Measurements from ENCODE around the gene GALNT14.

Gene GALNT14

DNA sequence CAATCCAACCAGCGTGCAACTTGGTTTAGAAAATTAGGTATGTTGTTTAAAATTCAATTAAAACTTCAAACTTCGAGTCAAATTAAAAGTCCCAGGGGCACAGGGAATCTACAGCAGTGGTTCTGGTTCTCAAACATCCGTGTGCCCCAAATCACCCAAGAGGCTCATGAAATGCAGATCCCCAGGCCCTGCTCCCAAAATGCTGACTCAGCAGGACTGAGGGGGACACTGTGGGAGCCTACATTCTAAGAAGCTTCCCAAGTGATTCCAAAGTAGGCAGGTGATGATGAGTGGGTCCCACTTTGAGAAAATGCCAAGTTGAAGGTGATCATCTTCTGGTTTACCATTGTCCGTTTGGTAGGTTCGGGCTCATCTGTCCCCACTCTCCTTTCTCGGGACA, 82.3 kb downstream of the GALNT14 start:
- DNase-seq (ENCODE audit: low read depth in 2 of 2) = no peak

- DNase-seq (ENCODE audit: low read depth in 2 of 2) = no peak
These were observed 83.3 kb downstream of the GALNT14 start for GRCh38 chr2:31054842-31055388.

DNA sequence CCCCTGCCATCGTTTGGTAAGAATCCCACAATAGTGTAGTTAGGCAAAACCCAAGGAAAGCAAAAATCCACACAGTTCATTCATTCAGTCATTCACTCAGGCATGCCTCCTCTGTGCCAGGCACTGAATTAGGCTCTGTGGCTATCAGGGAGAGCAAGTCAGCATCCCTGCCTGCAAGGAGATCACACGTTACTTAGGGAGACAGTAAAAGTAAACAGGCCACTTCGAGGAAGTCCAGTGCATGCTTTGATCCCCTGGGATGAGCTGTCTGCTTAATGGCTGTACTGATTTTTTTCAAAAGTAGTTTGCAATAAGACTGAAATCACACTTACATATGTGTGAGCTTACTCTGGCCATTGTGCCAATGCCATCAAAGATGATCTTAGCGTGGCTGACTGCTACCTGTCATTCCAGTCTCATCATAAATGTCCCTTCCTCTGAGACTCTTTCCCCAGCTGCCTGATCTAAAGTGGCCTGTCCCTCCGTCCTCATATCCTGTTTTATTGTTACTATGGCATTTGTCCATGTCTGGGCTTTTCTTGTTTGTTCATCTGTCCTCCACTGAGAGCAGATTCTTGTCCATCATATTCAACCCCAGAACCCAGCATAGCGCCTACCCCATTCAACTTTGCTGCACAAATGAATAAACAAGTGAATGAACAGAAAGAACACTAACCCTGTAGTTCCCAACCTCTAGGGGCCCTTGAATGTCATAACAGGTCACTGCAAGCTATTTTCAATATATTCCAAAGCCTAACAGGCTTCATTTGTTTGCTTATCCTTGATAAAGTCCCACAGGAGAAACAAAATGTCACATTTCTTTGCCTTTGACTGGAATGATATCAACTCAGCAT, 84.1 kb downstream of the GALNT14 start:
- no peak for DNase-seq (ENCODE audit: low read depth in 2 of 2)

GRCh38 chr2:31052284-31052683, 86.0 kb downstream of the GALNT14 start:
- no peak for DNase-seq (ENCODE audit: low read depth in 2 of 2)

GRCh38 chr2:31051258-31052140, 86.7 kb downstream of the GALNT14 start:
- no peak for DNase-seq (ENCODE audit: low read depth in 2 of 2)

- no peak for DNase-seq (ENCODE audit: low read depth in 2 of 2)
These were observed 88.2 kb downstream of the GALNT14 start for GRCh38 chr2:31049916-31050588.

GRCh38 chr2:31049264-31049663, 89.0 kb downstream of the GALNT14 start:
- DNase-seq (ENCODE audit: low read depth in 2 of 2) = no peak

DNA sequence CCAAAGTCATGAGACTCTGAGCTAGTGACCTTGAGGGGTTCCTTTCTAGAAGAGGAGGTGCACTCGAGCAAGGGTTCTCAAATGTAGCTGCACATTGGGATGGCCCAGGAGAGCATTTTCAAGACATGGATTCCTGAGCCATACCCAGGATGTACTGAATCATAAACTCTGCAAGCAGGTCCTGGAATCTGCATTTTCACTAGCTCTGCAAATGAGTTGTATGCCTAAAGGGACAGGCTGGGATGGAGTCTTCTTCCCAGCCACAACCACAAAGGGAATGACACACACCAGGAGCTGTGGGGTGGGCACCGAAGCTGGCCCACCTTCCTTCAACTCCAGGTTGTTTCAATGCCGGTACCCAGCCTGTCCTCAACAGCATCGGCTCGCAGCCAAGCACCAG, 90.6 kb downstream of the GALNT14 start:
- DNase-seq (ENCODE audit: low read depth in 2 of 2) = no peak

GRCh38 chr2:31038385-31038784, 99.9 kb downstream of the GALNT14 start:
- no peak for DNase-seq (ENCODE audit: low read depth in 2 of 2)

DNA sequence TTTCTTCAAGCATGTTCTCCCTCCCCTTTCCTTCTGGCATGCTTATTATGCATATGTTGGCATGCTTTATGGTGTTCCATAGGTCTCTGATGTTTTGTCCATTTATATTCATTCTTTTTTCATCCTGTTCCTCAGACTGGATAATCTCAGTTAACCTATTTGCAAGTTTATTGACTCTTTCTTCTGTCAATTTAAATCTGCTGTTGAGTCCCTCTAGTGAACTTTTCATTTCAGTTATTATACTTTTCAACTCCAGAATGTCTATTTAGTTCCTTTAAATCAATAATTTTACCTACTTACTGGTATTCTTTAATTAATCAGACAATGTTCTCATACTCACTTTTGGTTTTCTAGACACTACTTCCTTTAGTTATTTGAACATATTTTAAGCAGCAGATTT, 101.2 kb downstream of the GALNT14 start:
- DNase-seq (ENCODE audit: low read depth in 2 of 2) = no peak

- no peak for DNase-seq (ENCODE audit: low read depth in 2 of 2)
These were observed 105.2 kb downstream of the GALNT14 start for GRCh38 chr2:31033032-31033431.

- no peak for DNase-seq (ENCODE audit: low read depth in 2 of 2)
These were observed 105.8 kb downstream of the GALNT14 start for GRCh38 chr2:31032475-31032874.

DNA sequence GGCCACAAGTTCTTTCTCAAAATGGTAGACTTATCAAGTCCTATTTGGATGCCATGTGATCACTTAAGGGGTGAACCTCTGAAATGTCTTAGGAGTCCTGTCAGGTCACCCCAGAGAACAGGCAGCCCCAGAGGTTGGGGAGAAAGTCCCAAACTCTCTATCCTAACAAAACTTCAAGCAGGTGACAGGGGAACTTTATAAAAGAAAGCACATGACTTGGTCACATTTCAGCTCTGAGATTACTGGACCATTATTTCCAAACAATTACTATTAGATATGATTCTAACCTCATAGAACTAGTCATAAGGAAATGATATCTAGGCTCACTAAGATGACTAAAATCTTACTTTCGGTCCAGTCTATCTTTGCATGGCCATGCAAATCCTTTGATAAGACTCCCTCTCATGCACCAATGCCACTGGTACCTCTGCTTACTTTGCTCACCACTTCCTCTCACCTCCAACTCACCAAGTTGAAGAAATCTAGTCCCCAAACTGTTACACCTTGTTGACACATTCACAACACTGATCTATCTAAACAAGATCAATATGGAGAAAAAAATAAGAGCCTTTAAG, 107.0 kb downstream of the GALNT14 start:
- no peak for DNase-seq (ENCODE audit: low read depth in 2 of 2)

- DNase-seq (ENCODE audit: low read depth in 2 of 2) = no peak
These were observed 109.8 kb downstream of the GALNT14 start for GRCh38 chr2:31028417-31028816.

GRCh38 chr2:31027549-31027948, 110.7 kb downstream of the GALNT14 start:
- DNase-seq (ENCODE audit: low read depth in 2 of 2) = no peak

DNA sequence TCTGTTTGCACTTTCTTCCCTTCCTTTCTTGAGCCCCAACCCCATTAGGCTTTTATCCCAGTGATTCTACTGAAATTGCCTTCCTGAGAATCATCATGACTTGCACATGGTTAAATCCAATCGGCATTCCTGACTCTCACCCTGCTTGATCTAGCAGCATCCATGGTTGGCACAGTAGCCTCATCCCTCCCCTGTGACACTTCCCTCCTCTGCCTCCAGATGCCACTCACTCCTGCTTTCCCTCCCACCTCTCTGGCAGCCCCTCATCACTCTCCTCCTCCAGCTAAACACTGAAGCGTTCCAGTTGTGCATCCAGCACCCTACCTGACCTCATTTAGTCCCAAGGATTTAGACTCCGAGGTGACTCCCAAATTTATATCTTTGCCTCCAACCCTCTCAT, 114.7 kb downstream of the GALNT14 start:
- no peak for DNase-seq (ENCODE audit: low read depth in 2 of 2)

- no peak for DNase-seq (ENCODE audit: low read depth in 2 of 2)
These were observed 117.5 kb downstream of the GALNT14 start for GRCh38 chr2:31020713-31021112.

GRCh38 chr2:31018280-31018679, 120.0 kb downstream of the GALNT14 start:
- no peak for DNase-seq (ENCODE audit: low read depth in 2 of 2)

GRCh38 chr2:31016648-31017047, 121.6 kb downstream of the GALNT14 start:
- DNase-seq (ENCODE audit: low read depth in 2 of 2) = no peak

- DNase-seq (ENCODE audit: low read depth in 2 of 2) = no peak
These were observed 123.7 kb downstream of the GALNT14 start for GRCh38 chr2:31014516-31014915.

DNA sequence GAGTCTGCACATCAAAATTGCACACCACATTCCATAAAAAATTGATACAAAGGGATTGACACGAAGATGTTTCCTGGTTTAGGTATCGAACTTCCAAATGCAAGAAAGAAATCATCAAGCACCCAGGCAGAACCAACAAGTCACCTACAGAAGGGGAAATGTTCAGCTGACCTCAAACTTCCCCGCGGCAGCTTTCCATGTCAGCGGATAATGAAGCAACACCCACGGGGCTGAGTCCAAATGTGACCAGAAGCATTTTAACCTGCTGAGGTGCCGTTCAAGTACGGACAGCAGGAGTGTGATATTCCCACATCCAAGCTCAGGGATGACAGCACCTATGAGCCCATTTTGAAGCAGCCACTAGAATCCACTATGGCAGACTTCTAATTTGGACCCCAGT, 124.9 kb downstream of the GALNT14 start:
- no peak for DNase-seq (ENCODE audit: low read depth in 2 of 2)

DNA sequence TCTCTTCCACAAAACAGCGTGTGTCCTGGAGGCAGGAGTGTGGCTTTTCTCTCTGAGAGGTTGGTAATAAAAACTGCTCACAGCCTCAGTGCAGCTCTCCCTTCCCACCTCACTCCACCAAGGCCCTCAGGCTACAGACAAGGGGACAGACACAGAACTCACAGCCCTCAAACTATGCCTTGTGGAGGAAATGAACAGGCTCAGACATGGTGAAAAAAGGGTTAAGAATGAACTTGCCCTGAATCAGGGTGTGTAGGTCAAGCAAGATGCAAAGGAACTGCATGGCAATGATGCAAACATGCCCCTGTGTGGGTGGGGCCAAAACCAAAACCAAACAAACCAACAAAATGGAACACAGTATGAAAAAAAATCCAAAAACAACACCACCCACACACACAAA, 125.8 kb downstream of the GALNT14 start:
- no peak for DNase-seq (ENCODE audit: low read depth in 2 of 2)

All from stimulated activated CD4-positive, alpha-beta T cell treated with anti-CD3 and anti-CD28 coated beads, Interleukin-12 subunit alpha, Interleukin-12 subunit beta, amount 100 ng/mL, for 24 hours (primary cell).